IMR-90 (cell line): ENCODE data around the gene WNT7A. TPM values are rescaled to one million over a fixed set of nuclear protein-coding genes. Genes with fewer than 3 reads are reported as not detected.

Experiments
- ATAC-seq: fragments of 200-7000 bp; cut with Tn5 transposase; 2 replicates; pipeline ENCODE4 v1.9.1; 2020; ENCODE audit warnings: low read depth, mild to moderate bottlenecking, moderate library complexity
- BruUV-seq: library from RNA; stranded (reverse); fragments of 400-500 nt; replicated peaks from 2 replicates; lab custom pipeline; 2021; lab: Mats Ljungman, UMichigan
- CTCF ChIA-PET: fragments of 300-600 bp; formaldehyde crosslinking; extraction: SDS; loops from one replicate; lab custom pipeline; 2021; ENCODE audit warnings: antibody characterized with exemption; lab: Yijun Ruan, JAX
- POLR2A ChIA-PET: fragments of 300-600 bp; sonication (Branson Sonifier 250); formaldehyde crosslinking; loops from one replicate; lab custom pipeline; 2022; ENCODE audit warnings: antibody characterized with exemption; ENCODE audit not compliant: unreplicated experiment; lab: Charles Lee
- DNase-seq: peaks from one replicate; pipeline ENCODE4 v3.0.0; 2013
- H2AFZ ChIP-seq: replicated peaks from 2 replicates; pipeline ENCODE3; 2013; ENCODE audit warnings: low read length, mild to moderate bottlenecking; ENCODE audit not compliant: poor library complexity
- H2AK5ac ChIP-seq: 2 replicates; pipeline ENCODE4 v1.6.1; 2013; ENCODE audit warnings: low read depth, low read length, inconsistent platforms
- H2AK9ac ChIP-seq: replicated peaks from 2 replicates; pipeline ENCODE3; 2013; ENCODE audit warnings: mild to moderate bottlenecking, low read depth, low read length, moderate library complexity; ENCODE audit not compliant: poor library complexity
- H2BK120ac ChIP-seq: 2 replicates; pipeline ENCODE4 v1.6.1; 2013; ENCODE audit warnings: low read depth, low read length, inconsistent platforms
- H2BK15ac ChIP-seq: 3 replicates; pipeline ENCODE4 v1.6.1; 2013; ENCODE audit warnings: low read depth, low read length, inconsistent platforms
- H2BK20ac ChIP-seq: 2 replicates; pipeline ENCODE4 v1.6.1; 2013; ENCODE audit warnings: low read depth, mild to moderate bottlenecking, inconsistent platforms, low read length, moderate library complexity
- H2BK5ac ChIP-seq: 2 replicates; pipeline ENCODE4 v1.6.1; 2013; ENCODE audit warnings: mild to moderate bottlenecking, low read depth, low read length, inconsistent platforms; ENCODE audit not compliant: poor library complexity, severe bottlenecking
- H3K14ac ChIP-seq: replicated peaks from 2 replicates; pipeline ENCODE4 v1.6.1; 2013; ENCODE audit warnings: low read depth, low read length, inconsistent platforms
- H3K18ac ChIP-seq: 2 replicates; pipeline ENCODE4 v1.6.1; 2013; ENCODE audit warnings: low read depth, low read length, control low read depth
- H3K23ac ChIP-seq: 2 replicates; pipeline ENCODE4 v1.6.1; 2013; ENCODE audit warnings: low read depth, low read length, inconsistent platforms
- H3K27ac ChIP-seq: 2 replicates; pipeline ENCODE4 v1.5.1; 2013; ENCODE audit warnings: mild to moderate bottlenecking, control low read depth, low read length; ENCODE audit not compliant: insufficient read depth
- H3K27me3 ChIP-seq: 2 replicates; pipeline ENCODE4 v1.6.1; 2013; ENCODE audit warnings: low read length; ENCODE audit not compliant: control insufficient read depth, insufficient read depth
- H3K36me3 ChIP-seq: 2 replicates; pipeline ENCODE4 v1.6.1; 2013; ENCODE audit warnings: low read length, mixed read lengths; ENCODE audit not compliant: control insufficient read depth, insufficient read depth
- H3K4ac ChIP-seq: 2 replicates; pipeline ENCODE4 v1.6.1; 2013; ENCODE audit warnings: low read depth, low read length, inconsistent platforms
- H3K4me1 ChIP-seq: 2 replicates; pipeline ENCODE4 v1.6.1; 2013; ENCODE audit warnings: low read length, mixed read lengths; ENCODE audit not compliant: control insufficient read depth, insufficient read depth
- H3K4me2 ChIP-seq: 2 replicates; pipeline ENCODE4 v1.6.1; 2013; ENCODE audit warnings: low read depth, mild to moderate bottlenecking, control low read depth, low read length, moderate library complexity
- H3K4me3 ChIP-seq: 2 replicates; pipeline ENCODE4 v1.5.1; 2013; ENCODE audit warnings: low read depth, mild to moderate bottlenecking, control low read depth, low read length, moderate library complexity; ENCODE audit not compliant: insufficient read depth
- H3K56ac ChIP-seq: 2 replicates; pipeline ENCODE4 v1.6.1; 2013; ENCODE audit warnings: low read length, inconsistent platforms; ENCODE audit not compliant: insufficient read depth; ENCODE audit errors: extremely low read depth
- H3K79me1 ChIP-seq, 2 experiments: 2 replicates each; pipeline ENCODE4 v1.6.1; 2013; ENCODE audit warnings: low read length in 2 of 2, inconsistent platforms in 1 of 2, low read depth in 1 of 2
- H3K9ac ChIP-seq: 2 replicates; pipeline ENCODE4 v1.6.1; 2013; ENCODE audit warnings: low read depth, low read length, control low read depth
- H3K9me1 ChIP-seq: 2 replicates; pipeline ENCODE4 v1.6.1; 2013; ENCODE audit warnings: low read length, inconsistent platforms; ENCODE audit not compliant: insufficient read depth
- H3K9me3 ChIP-seq: 2 replicates; pipeline ENCODE4 v1.6.1; 2013; ENCODE audit warnings: low read length; ENCODE audit not compliant: control insufficient read depth, insufficient read depth
- H4K20me1 ChIP-seq: 2 replicates; pipeline ENCODE4 v1.6.1; 2013; ENCODE audit warnings: low read length, inconsistent platforms; ENCODE audit not compliant: insufficient read depth
- H4K5ac ChIP-seq: 2 replicates; pipeline ENCODE4 v1.6.1; 2013; ENCODE audit warnings: mild to moderate bottlenecking, low read depth, low read length, control low read depth
- H4K8ac ChIP-seq, 2 experiments: 2 replicates each; pipeline ENCODE4 v1.6.1; 2013; ENCODE audit warnings: low read depth in 2 of 2, low read length in 2 of 2, control low read depth in 1 of 2, inconsistent platforms in 1 of 2
- H4K91ac ChIP-seq: 2 replicates; pipeline ENCODE4 v1.6.1; 2013; ENCODE audit warnings: low read depth, low read length, inconsistent platforms; ENCODE audit not compliant: insufficient read depth
- BHLHE40 ChIP-seq: fragments of 150-350 bp; IDR thresholded peaks from 2 replicates; pipeline ENCODE4 v1.6.1; 2016; ENCODE audit warnings: mild to moderate bottlenecking, low read depth, low read length
- CEBPB ChIP-seq: IDR thresholded peaks from 2 replicates; pipeline ENCODE4 v1.6.1; 2012; ENCODE audit warnings: low read depth, low read length, improper control_type of control experiment
- CHD1 ChIP-seq: IDR thresholded peaks from 2 replicates; pipeline ENCODE4 v1.6.1; 2012; ENCODE audit warnings: low read depth, low read length, improper control_type of control experiment
- CTCF ChIP-seq: conservative IDR thresholded peaks from 2 replicates; pipeline ENCODE4 v1.5.1; 2012; ENCODE audit warnings: mild to moderate bottlenecking, low read depth, low read length, improper control_type of control experiment
- FOS ChIP-seq: fragments of 150-350 bp; IDR thresholded peaks from 2 replicates; pipeline ENCODE4 v1.6.1; 2016; ENCODE audit warnings: low read depth, low read length
- MAFK ChIP-seq: IDR thresholded peaks from 2 replicates; pipeline ENCODE4 v1.6.1; 2012; ENCODE audit warnings: low read depth, low read length, improper control_type of control experiment
- MXI1 ChIP-seq: IDR thresholded peaks from 2 replicates; pipeline ENCODE4 v1.6.1; 2012; ENCODE audit warnings: low read depth, mild to moderate bottlenecking, low read length, moderate library complexity, borderline replicate concordance
- NFE2L2 ChIP-seq: fragments of 150-350 bp; IDR thresholded peaks from 2 replicates; pipeline ENCODE4 v1.6.1; 2016; ENCODE audit warnings: low read depth, mild to moderate bottlenecking, low read length
- POLR2A ChIP-seq: IDR thresholded peaks from 2 replicates; pipeline ENCODE4 v1.6.1; 2012; ENCODE audit warnings: mild to moderate bottlenecking, low read depth, low read length
- RAD21 ChIP-seq: IDR thresholded peaks from 2 replicates; pipeline ENCODE4 v1.6.1; 2012; ENCODE audit warnings: low read length, improper control_type of control experiment
- RCOR1 ChIP-seq: IDR thresholded peaks from 2 replicates; pipeline ENCODE4 v1.6.1; 2012; ENCODE audit warnings: mild to moderate bottlenecking, low read length, improper control_type of control experiment; ENCODE audit not compliant: insufficient replicate concordance
- RFX5 ChIP-seq: IDR thresholded peaks from 2 replicates; pipeline ENCODE4 v1.8.0; 2012; ENCODE audit warnings: low read depth, mild to moderate bottlenecking, low read length, moderate library complexity
- SMC3 ChIP-seq: fragments of 150-350 bp; IDR thresholded peaks from 2 replicates; pipeline ENCODE4 v1.6.1; 2016; ENCODE audit warnings: low read depth, mild to moderate bottlenecking, antibody characterized with exemption, low read length, moderate library complexity
- USF2 ChIP-seq: fragments of 150-350 bp; IDR thresholded peaks from 2 replicates; pipeline ENCODE4 v1.6.1; 2017; ENCODE audit warnings: mild to moderate bottlenecking, antibody characterized with exemption, low read length, low read depth
- WGBS, 2 experiments: methylation state at CpG; one replicate each; pipeline versions ENCODE4 v1.1.5 to v1.1.7; 2013; ENCODE audit warnings: missing lambda C conversion rate in 2 of 2; ENCODE audit not compliant: insufficient read length in 1 of 2; ENCODE audit errors: extremely low coverage in 2 of 2; 5-methylcytosine and 5-hydroxymethylcytosine counted together
- dilution Hi-C: fragments of 300-500 bp; cut with HindIII; formaldehyde crosslinking; loops from one replicate; pipeline ENCODE4 v1.14.3; 2018; ENCODE audit warnings: low sequenced_read_pairs; ENCODE audit not compliant: unreplicated experiment
- in situ Hi-C: fragments of 300-500 bp; cut with MboI; formaldehyde crosslinking; loops from 3 replicates; pipeline ENCODE4 v1.14.3; 2019; ENCODE audit warnings: low sequenced_read_pairs, inconsistent platforms, mixed read lengths
- intact Hi-C: fragments of 100-400 bp; cut with micrococcal nuclease; formaldehyde crosslinking; loops from 2 replicates; pipeline ENCODE4 v1.10.0; 2022
- polyA plus RNA-seq, 3 experiments: library from polyadenylated mRNA; depleted of rRNA; stranded (reverse); fragments of >200 nt; gene quantifications; 2 replicates each; pipeline ENCODE4 v1.2.3, GENCODE V29; 2012; ENCODE audit warnings: low replicate concordance in 1 of 3
- total RNA-seq: library from RNA; depleted of rRNA; stranded (reverse); fragments of >200 nt; gene quantifications from 2 replicates; pipeline ENCODE4 v1.2.3, GENCODE V29; 2012
- TF ChIP-seq, protein P1 (sequence below): fragments of 150-350 bp; IDR thresholded peaks from 2 replicates; pipeline ENCODE4 v1.6.1; 2016; ENCODE audit warnings: low read depth, mild to moderate bottlenecking, low read length, moderate library complexity, borderline replicate concordance

The WNT7A gene
- total and polyA plus RNA-seq, 2 of the 4 experiments (the other 2 are of a cell fraction) = not detected

DNA sequence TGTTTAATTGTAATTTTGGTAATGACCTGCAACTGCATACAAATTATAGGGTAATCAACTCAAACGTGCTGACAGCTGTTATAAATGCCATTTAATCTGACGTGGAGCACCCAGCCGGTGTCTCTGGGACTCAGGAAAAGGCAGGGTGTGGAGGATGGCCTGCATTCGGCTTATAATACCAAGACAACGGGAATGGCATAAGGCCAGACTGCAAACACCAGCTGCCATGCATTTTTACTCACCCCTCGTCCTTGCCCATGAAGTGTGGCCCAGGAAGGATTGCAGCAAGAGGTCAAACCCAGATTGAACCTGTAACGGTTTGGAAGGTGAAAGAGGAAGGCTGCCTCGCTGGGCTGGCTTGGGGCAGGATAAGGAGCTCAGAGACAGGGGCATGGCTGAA lies 96.4 kb downstream of the WNT7A start:
- H3K79me1 ChIP-seq = no peaks in the 10 kb centered on the region
- no peaks in the 10 kb centered on the region for H3K4me1 ChIP-seq
- H4K20me1 ChIP-seq = no peaks in the 10 kb centered on the region
- no peak overlapping the region for H4K91ac ChIP-seq
- intact Hi-C loops (no loop called here), dilution Hi-C loops (no loop called here), in situ Hi-C loops (no loop called here)
- no peak overlapping the region for H2AK5ac ChIP-seq
- ChIA-PET POLR2A (no interaction called here), CTCF (no interaction called here)
- H3K4ac ChIP-seq = no peak overlapping the region
- H3K9me1 ChIP-seq = no peaks in the 10 kb centered on the region
- no peak overlapping the region for H2BK20ac ChIP-seq
- H3K4me3 ChIP-seq = no peak overlapping the region
- no peak overlapping the region for H4K8ac ChIP-seq
- no peaks in the 10 kb centered on the region; the same call in 1 of the 2 replicates for H3K9me3 ChIP-seq
- no peak overlapping the region for H2AK9ac ChIP-seq
- no peak overlapping the region for H3K4me2 ChIP-seq
- no peak overlapping the region for H3K23ac ChIP-seq
- TF ChIP-seq CHD1 (no peak), MXI1 (no peak), CTCF (no peak), FOS (no peak), BHLHE40 (no peak), RAD21 (no peak), CEBPB (no peak), RFX5 (no peak), RCOR1 (no peak), POLR2A (no peak), MAFK (no peak), USF2 (no peak), NFE2L2 (no peak), SMC3 (no peak)
- TF ChIP-seq, protein P1, sequence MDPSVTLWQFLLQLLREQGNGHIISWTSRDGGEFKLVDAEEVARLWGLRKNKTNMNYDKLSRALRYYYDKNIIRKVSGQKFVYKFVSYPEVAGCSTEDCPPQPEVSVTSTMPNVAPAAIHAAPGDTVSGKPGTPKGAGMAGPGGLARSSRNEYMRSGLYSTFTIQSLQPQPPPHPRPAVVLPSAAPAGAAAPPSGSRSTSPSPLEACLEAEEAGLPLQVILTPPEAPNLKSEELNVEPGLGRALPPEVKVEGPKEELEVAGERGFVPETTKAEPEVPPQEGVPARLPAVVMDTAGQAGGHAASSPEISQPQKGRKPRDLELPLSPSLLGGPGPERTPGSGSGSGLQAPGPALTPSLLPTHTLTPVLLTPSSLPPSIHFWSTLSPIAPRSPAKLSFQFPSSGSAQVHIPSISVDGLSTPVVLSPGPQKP = no peak
- H4K5ac ChIP-seq = no peak overlapping the region
- no peak overlapping the region for H2BK120ac ChIP-seq
- ATAC-seq (no peak), DNase-seq (no peak)
- no peak overlapping the region for H3K27ac ChIP-seq
- no peak overlapping the region for H2BK15ac ChIP-seq
- no TSS peak for BruUV-seq
- H2BK5ac ChIP-seq = no peak overlapping the region
- no peak overlapping the region for H3K9ac ChIP-seq
- H2AFZ ChIP-seq = no peak overlapping the region
- H3K27me3 ChIP-seq = no peaks in the 10 kb centered on the region
- 0% methylated on average over 2 of the region's 8 CpGs; no CpG with 5 or more reads in 1 of the 2 experiments for WGBS, 2 experiments
- no peak overlapping the region for H3K56ac ChIP-seq
- no peak overlapping the region for H3K14ac ChIP-seq
- H3K36me3 ChIP-seq = no peaks in the 10 kb centered on the region
- no peak overlapping the region for H3K18ac ChIP-seq
